GM18909 (cell line): ENCODE measurements around the gene BRIP1.

Experiments used
- ATAC-seq: cut with Tn5 transposase; IDR thresholded peaks from one replicate; pipeline ENCODE4 v1.9.1; 2021; ENCODE audit warnings: mild to moderate bottlenecking; ENCODE audit not compliant: unreplicated experiment, poor library complexity

Gene BRIP1

GRCh38 chr17:61714300-61714699 is 149.0 kb downstream of the BRIP1 start:
- ATAC-seq: no peak

- no peak for ATAC-seq
Measured at GRCh38 chr17:61713035-61713434, 150.3 kb downstream of the BRIP1 start.

- ATAC-seq: no peak
Measured at GRCh38 chr17:61710546-61710945, 152.8 kb downstream of the BRIP1 start.

- no peak for ATAC-seq
Measured at GRCh38 chr17:61709567-61709966, 153.8 kb downstream of the BRIP1 start.

GRCh38 chr17:61704935-61705449 is 158.3 kb downstream of the BRIP1 start:
- no peak for ATAC-seq

GRCh38 chr17:61702450-61702849 is 160.9 kb downstream of the BRIP1 start:
- no peak for ATAC-seq

GRCh38 chr17:61701978-61702377 is 161.3 kb downstream of the BRIP1 start:
- ATAC-seq: no peak

- ATAC-seq: no peak
Measured at GRCh38 chr17:61701334-61701733, 162.0 kb downstream of the BRIP1 start.

GRCh38 chr17:61700252-61700651 is 163.1 kb downstream of the BRIP1 start:
- no peak for ATAC-seq

GRCh38 chr17:61699694-61700093 is 163.6 kb downstream of the BRIP1 start:
- no peak for ATAC-seq

GRCh38 chr17:61699032-61699431 is 164.3 kb downstream of the BRIP1 start:
- no peak for ATAC-seq

- no peak for ATAC-seq
Measured at GRCh38 chr17:61698244-61698643, 165.1 kb downstream of the BRIP1 start.

GRCh38 chr17:61695779-61696337 is 167.5 kb downstream of the BRIP1 start:
- no peak for ATAC-seq

GRCh38 chr17:61694095-61694494 is 169.2 kb downstream of the BRIP1 start:
- ATAC-seq: no peak

GRCh38 chr17:61689610-61690180 is 173.6 kb downstream of the BRIP1 start:
- ATAC-seq: no peak

- ATAC-seq: no peak
Measured at GRCh38 chr17:61687769-61688168, 175.6 kb downstream of the BRIP1 start.

GRCh38 chr17:61686113-61686512 is 177.2 kb downstream of the BRIP1 start:
- ATAC-seq: no peak

- ATAC-seq: no peak
Measured at GRCh38 chr17:61684818-61685217, 178.5 kb downstream of the BRIP1 start.

GRCh38 chr17:61684172-61684571 is 179.2 kb downstream of the BRIP1 start:
- no peak for ATAC-seq

- no peak for ATAC-seq
Measured at GRCh38 chr17:61683466-61683865, 179.9 kb downstream of the BRIP1 start.

GRCh38 chr17:61680921-61681320 is 182.4 kb downstream of the BRIP1 start:
- ATAC-seq: no peak

GRCh38 chr17:61678339-61678738 is 185.0 kb downstream of the BRIP1 start:
- no peak for ATAC-seq
